ENCODE measurements around the gene COL24A1.
"Not testable (repeated sequence)": the region's sequence is repeated elsewhere in the genome, so short reads cannot be mapped to it uniquely, and the experiment has no call there.

COL24A1 gene

DNA sequence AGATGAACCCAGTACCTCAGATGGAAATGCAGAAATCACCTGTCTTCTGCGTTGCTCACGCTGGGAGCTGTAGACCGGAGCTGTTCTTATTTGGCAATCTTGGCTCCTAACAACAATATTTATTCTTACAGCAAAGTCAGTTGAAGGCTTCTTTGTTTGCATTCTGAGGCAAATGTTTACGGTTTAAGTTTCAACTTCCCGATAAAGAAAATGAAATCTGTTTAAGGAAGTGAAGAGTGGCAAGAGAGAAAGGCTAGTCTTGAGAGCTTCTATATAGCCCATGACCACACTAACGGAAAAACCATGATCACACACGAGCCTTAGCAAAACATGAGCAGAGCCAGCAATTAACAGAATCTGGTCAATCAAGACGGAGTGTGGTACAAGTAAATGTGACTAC is 325.7 kb downstream of the COL24A1 start:
- no peaks in the 10 kb centered on the region for H3K4me1 Mint-ChIP-seq (ENCODE audit: low read depth)
- peaks cover 9% of the 10 kb centered on the region for H3K9me3 Mint-ChIP-seq
- no peak overlapping the region for H3K4me3 Mint-ChIP-seq
- H3K27ac Mint-ChIP-seq: no peak overlapping the region
- H3K27me3 Mint-ChIP-seq (ENCODE audit: low read depth): no peaks in the 10 kb centered on the region
- no peaks in the 10 kb centered on the region for H3K36me3 Mint-ChIP-seq (ENCODE audit: low read depth)

DNA sequence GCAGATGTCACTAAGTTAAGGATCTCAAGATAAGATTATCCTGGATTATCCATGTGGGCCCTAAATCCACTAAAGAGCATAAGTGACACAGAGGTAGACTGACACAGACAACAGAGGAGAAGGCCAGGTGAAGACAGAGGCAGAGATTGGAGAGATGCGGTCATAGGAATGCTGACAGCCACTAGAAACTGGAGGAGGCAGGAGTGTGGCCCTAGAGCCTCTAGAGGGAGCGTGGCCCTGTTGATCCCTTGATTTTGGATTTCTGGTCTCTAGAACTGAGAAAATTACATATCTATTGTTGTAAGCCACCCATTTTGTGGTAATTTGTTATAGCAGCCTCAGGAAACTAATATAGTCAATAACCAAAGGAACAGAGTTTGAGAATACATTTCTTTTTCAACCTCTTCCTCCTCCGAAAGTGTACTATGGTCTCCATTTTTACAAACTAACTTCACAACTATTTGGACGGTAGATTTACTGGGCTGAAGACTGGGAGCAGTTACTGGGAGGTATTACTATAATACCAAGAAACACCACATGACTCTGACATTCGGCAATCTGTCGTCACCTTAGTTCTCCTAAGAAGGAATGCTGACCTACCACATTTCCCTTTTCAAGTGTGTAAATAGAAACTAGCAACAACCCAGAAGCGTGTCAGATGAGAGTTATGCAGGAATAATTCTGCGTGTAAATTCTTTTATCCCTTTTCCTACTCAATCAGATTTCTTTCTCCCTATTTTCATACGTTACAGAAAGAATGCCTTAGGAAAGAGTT is 332.3 kb downstream of the COL24A1 start:
- no peaks in the 10 kb centered on the region for H3K36me3 Mint-ChIP-seq (ENCODE audit: low read depth)
- no peak overlapping the region for H3K4me3 Mint-ChIP-seq
- H3K4me1 Mint-ChIP-seq (ENCODE audit: low read depth): no peaks in the 10 kb centered on the region
- no peaks in the 10 kb centered on the region for H3K27me3 Mint-ChIP-seq (ENCODE audit: low read depth)
- no peak overlapping the region for H3K27ac Mint-ChIP-seq
- H3K9me3 Mint-ChIP-seq: peaks cover 3% of the 10 kb centered on the region

DNA sequence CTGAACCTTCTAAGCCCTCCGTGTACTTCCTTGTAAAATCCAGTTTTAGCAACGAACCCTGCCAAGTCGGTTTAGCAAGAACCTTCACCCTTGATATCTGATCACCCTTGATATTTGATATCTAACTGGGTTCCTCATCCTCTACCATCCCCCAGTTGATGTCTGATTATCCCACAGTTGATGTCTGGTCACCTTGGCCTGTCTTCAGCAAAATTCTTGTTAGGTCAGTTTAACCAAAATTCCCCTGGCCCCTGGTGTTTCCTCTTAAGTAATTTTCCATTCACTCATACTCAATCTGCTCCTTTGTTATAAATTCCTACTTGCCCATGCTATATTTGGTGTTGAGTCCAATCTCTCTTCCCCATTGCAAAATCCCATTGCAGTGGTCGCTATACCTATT is 333.9 kb downstream of the COL24A1 start:
- Mint-ChIP-seq H3K4me3 (no peak overlapping the region), H3K36me3 (ENCODE audit: low read depth) (no peaks in the 10 kb centered on the region), H3K9me3 (peaks cover 3% of the 10 kb centered on the region), H3K27ac (no peak overlapping the region), H3K4me1 (ENCODE audit: low read depth) (no peaks in the 10 kb centered on the region), H3K27me3 (ENCODE audit: low read depth) (no peaks in the 10 kb centered on the region)

DNA sequence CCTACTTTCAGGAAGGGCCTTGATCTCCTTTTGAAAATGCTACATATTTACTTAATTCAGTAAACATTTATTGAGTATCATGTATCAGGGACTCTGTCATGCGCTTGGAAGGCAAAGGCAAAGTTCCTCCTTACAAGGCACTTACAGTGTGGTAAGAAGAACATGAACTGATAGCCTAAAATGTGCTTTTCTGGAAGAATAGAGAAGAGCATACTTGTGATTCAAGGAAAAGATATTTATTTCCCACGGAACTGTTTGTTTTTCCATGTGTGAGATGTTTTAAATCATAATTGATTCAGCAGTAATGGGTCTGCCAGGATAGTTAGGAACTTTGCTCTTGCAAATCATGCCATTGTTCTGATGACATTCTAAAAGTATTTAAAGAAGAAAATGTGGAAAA is 338.2 kb downstream of the COL24A1 start:
- no peaks in the 10 kb centered on the region for H3K9me3 Mint-ChIP-seq
- H3K27ac Mint-ChIP-seq: no peak overlapping the region
- H3K27me3 Mint-ChIP-seq (ENCODE audit: low read depth): no peaks in the 10 kb centered on the region
- no peaks in the 10 kb centered on the region for H3K36me3 Mint-ChIP-seq (ENCODE audit: low read depth)
- H3K4me1 Mint-ChIP-seq (ENCODE audit: low read depth): no peaks in the 10 kb centered on the region
- H3K4me3 Mint-ChIP-seq: no peak overlapping the region

DNA sequence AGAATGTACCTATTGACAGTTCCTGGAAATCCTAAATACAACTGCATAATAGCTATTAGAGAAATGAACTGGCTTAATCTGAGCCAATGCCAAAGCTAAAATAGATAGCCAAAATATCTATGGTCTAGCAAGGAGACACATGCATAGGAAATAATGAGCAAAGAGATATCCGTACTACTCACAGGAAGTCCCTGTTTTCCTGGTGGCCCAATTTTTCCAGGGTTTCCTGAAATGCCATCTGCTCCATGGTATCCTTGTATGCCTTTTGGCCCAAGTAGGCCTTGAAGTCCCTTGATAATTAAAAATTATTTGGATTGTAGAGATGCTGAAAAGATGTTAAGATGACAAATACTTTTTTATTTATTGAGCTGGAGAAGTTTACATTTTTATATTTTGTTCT is 340.0 kb downstream of the COL24A1 start:
- Mint-ChIP-seq H3K4me1 (ENCODE audit: low read depth) (no peaks in the 10 kb centered on the region), H3K4me3 (no peak overlapping the region), H3K27ac (no peak overlapping the region), H3K27me3 (ENCODE audit: low read depth) (no peaks in the 10 kb centered on the region), H3K9me3 (no peaks in the 10 kb centered on the region), H3K36me3 (ENCODE audit: low read depth) (no peaks in the 10 kb centered on the region)

DNA sequence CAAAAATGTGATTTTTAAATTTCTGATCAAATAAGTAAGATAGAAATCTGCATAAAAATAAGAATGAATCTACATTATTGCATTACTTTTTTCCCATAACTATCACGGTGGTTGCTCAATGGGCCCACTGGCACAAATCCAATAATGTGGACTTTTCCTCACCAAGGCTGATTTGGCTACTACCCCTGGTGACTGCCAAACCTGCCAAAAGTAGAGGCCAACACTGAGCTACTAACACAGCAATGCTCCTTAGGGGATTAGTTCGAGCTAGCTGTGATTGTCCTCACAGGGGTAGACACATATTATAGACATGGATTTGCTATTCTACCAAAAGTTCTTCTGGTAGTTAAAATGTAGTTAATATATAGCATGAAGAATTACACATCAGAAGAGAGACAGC is 340.7 kb downstream of the COL24A1 start:
- Mint-ChIP-seq H3K27me3 (ENCODE audit: low read depth) (no peaks in the 10 kb centered on the region), H3K9me3 (no peaks in the 10 kb centered on the region), H3K36me3 (ENCODE audit: low read depth) (no peaks in the 10 kb centered on the region), H3K27ac (no peak overlapping the region), H3K4me3 (no peak overlapping the region), H3K4me1 (ENCODE audit: low read depth) (no peaks in the 10 kb centered on the region)

DNA sequence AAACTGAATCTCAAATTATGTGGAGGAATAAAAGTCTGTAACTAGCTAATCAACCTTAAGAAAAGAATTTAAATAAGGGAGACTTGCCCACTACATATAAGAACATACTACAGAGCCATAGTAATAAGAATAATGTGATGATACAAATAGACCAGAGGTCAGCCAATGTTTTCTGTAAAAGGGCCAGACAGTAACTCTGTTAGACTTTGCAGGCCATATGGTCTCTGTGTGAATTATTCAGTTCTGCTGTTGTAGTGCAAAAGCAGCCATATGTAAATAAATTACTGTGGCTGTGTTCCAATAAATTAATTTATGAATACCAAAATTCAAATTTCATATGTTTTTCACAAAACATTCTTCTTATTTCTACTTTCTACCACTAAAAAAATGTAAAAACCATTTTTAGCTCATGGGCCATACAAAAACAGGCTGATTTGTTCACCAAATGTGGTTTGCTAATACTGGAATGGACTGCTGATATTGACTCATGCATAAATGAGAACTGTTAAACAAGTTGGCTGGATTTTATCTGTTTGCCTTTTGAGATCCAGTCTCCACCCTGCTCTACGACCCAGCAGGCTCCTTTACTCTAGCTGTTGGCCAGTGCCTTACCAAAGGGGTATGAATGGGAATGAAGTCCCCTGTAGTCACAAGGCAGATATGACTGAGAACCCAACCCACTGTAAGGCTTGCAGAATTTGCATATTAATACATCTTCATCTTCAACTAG is 350.2 kb downstream of the COL24A1 start:
- H3K4me1 Mint-ChIP-seq (ENCODE audit: low read depth): no peaks in the 10 kb centered on the region
- no peaks in the 10 kb centered on the region for H3K27me3 Mint-ChIP-seq (ENCODE audit: low read depth)
- H3K4me3 Mint-ChIP-seq: no peak overlapping the region

DNA sequence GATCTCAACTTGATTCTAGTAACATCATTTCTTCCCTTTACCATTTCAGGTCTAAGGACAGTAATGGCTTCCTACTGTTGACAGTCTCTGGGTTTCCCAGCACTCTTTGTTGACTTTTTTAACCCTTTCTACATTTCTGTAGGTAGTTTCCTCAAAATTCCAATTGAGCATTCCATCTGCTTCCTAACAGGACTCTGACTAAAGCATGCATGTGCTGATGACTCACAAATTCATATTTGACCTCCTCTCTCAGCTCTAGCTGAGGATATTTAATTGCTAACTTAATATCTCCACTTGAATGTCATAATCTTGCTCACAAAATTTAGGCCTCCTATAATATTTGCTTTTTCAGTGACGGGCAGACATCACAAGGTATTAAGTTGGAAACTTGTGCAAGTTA is 355.1 kb downstream of the COL24A1 start:
- no peaks in the 10 kb centered on the region for H3K4me1 Mint-ChIP-seq (ENCODE audit: low read depth)
- no peaks in the 10 kb centered on the region for H3K27me3 Mint-ChIP-seq (ENCODE audit: low read depth)
- no peak overlapping the region for H3K4me3 Mint-ChIP-seq
- no peaks in the 10 kb centered on the region for H3K36me3 Mint-ChIP-seq (ENCODE audit: low read depth)
- no peak overlapping the region for H3K27ac Mint-ChIP-seq
- no peaks in the 10 kb centered on the region for H3K9me3 Mint-ChIP-seq

More for the DNA sequence above, 350.2 kb downstream of the COL24A1 start:
- Mint-ChIP-seq H3K9me3 (no peaks in the 10 kb centered on the region), H3K27ac (no peak overlapping the region), H3K36me3 (ENCODE audit: low read depth) (no peaks in the 10 kb centered on the region)

DNA sequence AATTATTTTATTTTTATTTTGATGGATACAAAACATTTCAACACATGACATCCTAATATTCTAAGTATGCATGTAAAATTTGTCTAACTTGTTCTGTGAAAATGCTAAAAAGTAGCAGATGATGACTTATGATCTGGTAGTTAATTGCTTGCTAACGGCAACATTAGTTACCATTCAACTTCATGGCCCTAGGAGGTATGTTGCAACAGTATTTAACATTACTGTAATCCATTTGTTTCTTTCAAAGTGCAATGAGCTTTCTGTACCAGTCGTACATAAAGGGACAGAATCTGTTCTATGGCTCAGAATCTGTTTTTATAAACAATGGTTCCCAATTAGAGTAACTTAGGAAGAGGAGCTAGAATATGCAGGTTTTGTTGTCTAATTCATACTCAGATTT is 356.8 kb downstream of the COL24A1 start:
- Mint-ChIP-seq H3K27me3 (ENCODE audit: low read depth) (no peaks in the 10 kb centered on the region), H3K9me3 (no peaks in the 10 kb centered on the region), H3K4me1 (ENCODE audit: low read depth) (no peaks in the 10 kb centered on the region), H3K36me3 (ENCODE audit: low read depth) (no peaks in the 10 kb centered on the region), H3K4me3 (no peak overlapping the region), H3K27ac (no peak overlapping the region)

DNA sequence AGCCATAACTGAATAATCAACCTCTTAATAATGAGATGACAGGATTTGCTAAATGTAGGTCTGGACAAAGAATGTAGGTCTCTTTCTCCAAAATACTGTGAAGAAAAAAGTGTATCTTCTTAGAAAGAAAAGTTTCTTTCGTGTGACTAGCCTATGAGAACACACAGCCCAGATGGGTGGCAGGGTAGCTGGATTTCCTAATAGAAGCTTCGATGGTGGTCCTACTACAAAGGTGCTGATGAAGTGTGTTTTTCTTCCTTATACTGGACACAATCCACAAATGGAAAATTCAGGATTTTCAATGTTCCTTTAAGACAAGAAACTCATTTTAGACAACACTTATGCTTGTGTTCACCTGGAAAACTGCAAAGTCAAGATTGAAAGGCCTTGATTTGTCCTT is 358.2 kb downstream of the COL24A1 start:
- Mint-ChIP-seq H3K4me1 (ENCODE audit: low read depth) (no peaks in the 10 kb centered on the region), H3K27ac (no peak overlapping the region), H3K27me3 (ENCODE audit: low read depth) (no peaks in the 10 kb centered on the region), H3K4me3 (no peak overlapping the region), H3K9me3 (no peaks in the 10 kb centered on the region), H3K36me3 (ENCODE audit: low read depth) (no peaks in the 10 kb centered on the region)

DNA sequence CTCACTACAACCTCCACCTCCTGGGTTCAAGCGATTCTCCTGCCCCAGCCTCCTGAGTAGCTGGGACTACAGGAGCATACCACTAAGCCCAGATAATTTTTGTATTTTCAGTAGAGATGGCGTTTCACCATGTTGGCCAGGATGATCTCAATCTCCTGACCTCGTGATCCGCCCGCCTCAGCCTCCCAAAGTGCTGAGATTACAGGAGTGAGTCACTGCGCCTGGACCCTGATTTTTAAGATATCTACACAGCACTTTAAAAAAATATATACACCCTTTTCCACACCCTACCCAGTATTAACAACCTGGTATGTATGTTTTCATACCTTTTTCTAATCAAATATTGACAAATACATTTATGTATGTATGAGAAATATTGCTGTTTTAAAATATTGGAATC is 379.6 kb downstream of the COL24A1 start:
- not testable (repeated sequence) for H3K36me3 Mint-ChIP-seq (ENCODE audit: low read depth); H3K4me3 Mint-ChIP-seq; H3K27me3 Mint-ChIP-seq (ENCODE audit: low read depth); H3K9me3 Mint-ChIP-seq; H3K4me1 Mint-ChIP-seq (ENCODE audit: low read depth); H3K27ac Mint-ChIP-seq

DNA sequence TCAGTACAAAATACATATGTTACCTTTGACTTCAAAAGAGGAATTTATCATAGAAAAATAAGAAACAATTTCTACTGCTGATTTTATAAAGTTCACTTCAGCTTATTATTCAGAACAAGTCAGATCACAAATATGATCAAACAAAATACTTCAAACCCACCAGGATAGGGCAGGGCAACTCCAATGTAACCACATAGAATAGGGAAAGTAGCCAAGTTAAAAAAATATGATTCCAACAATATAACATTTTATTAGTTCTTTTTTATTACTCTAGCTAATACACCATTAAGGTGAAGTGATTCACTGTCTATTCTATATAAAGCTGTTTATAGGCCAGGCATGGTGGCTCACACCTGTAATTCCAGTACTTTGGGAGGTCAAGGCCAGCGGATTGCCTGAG is 393.8 kb downstream of the COL24A1 start:
- H3K4me3 Mint-ChIP-seq: no peak overlapping the region
- H3K27me3 Mint-ChIP-seq (ENCODE audit: low read depth): no peaks in the 10 kb centered on the region
- H3K4me1 Mint-ChIP-seq (ENCODE audit: low read depth): no peaks in the 10 kb centered on the region
- H3K27ac Mint-ChIP-seq: no peak overlapping the region
- H3K36me3 Mint-ChIP-seq (ENCODE audit: low read depth): no peaks in the 10 kb centered on the region
- H3K9me3 Mint-ChIP-seq: no peaks in the 10 kb centered on the region

DNA sequence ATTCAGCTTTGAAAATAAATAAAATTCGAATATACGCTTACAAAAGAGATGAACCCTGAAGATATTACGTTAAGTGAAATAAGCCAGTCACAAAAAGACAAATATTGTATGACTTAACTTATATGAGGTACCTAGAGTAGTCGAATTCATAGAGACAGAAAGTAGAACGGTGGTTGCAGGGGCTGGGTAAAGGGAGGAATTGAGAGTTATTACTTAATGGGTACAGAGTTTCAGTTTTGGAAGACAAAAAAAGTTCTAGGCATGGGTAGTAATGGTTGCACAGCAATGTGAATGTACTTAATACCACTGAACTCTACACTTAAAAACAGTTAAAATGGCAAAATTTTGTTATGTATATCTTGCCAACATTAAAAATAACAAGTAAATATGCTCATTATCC is 399.7 kb downstream of the COL24A1 start:
- H3K4me1 Mint-ChIP-seq (ENCODE audit: low read depth): no peaks in the 10 kb centered on the region
- no peak overlapping the region for H3K4me3 Mint-ChIP-seq
- peaks cover 5% of the 10 kb centered on the region for H3K9me3 Mint-ChIP-seq
- H3K36me3 Mint-ChIP-seq (ENCODE audit: low read depth): no peaks in the 10 kb centered on the region
- no peak overlapping the region for H3K27ac Mint-ChIP-seq
- no peaks in the 10 kb centered on the region for H3K27me3 Mint-ChIP-seq (ENCODE audit: low read depth)

DNA sequence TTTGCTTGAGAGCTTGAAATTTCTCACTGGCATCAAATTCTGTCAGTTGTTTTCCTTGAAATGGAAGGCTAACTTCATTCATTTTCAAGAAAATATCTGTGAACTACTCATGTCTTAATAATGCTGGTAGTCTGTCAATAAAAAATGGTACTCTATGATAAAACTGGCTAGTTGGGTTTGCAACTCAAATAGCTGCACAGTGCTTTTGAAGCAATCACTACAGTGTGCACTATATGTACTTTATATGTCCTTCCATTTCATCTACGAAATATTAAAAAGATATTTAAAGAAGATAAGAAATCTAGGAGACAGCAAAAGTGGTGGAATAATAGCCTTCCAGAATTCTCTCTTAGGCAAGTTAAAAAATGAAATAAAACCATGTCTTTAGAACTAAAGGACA is 408.5 kb downstream of the COL24A1 start:
- Mint-ChIP-seq H3K27ac (no peak overlapping the region), H3K4me3 (no peak overlapping the region), H3K36me3 (ENCODE audit: low read depth) (no peaks in the 10 kb centered on the region), H3K9me3 (no peaks in the 10 kb centered on the region), H3K27me3 (ENCODE audit: low read depth) (peaks cover 4% of the 10 kb centered on the region), H3K4me1 (ENCODE audit: low read depth) (no peaks in the 10 kb centered on the region)

DNA sequence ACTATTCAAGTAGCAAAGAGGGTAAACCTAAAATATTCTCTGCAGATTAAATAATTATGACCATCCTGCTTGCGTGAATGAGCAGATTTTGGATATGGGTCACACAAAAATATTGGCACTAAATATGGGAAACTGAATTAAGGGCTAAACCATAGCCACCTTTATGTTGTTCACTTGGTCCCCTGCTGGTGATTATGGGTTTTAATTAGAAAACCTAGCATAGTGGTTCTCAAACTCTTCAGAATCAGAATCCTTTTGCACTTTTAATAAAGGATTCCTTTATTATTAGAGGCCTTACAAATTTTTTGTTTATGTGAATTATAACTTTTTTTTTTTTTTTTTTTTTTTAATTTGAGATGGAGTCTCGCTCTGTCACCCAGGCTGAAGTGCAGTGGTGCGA is 409.8 kb downstream of the COL24A1 start:
- Mint-ChIP-seq H3K27me3 (ENCODE audit: low read depth) (peaks cover 4% of the 10 kb centered on the region), H3K36me3 (ENCODE audit: low read depth) (no peaks in the 10 kb centered on the region), H3K4me3 (no peak overlapping the region), H3K9me3 (no peaks in the 10 kb centered on the region), H3K27ac (no peak overlapping the region), H3K4me1 (ENCODE audit: low read depth) (no peaks in the 10 kb centered on the region)
